Prostate gland (tissue), 2 donors: ENCODE data around the gene IDNK. TPM values are rescaled to one million over a fixed set of nuclear protein-coding genes. Genes with fewer than 3 reads are reported as not detected.

Experiments
- DNase-seq: peaks from one replicate; pipeline ENCODE4 v3.0.0-alpha.2; 2019; ENCODE audit warnings: low spot score
- H3K27ac ChIP-seq, 2 donors: fragments of 200-600 bp; sonication (generic); 2 replicates each; pipeline ENCODE4 v1.5.1; 2017 to 2019
- H3K27me3 ChIP-seq: fragments of 200-600 bp; sonication (generic); replicated peaks from 2 replicates; pipeline ENCODE4 v1.5.1; 2019; ENCODE audit not compliant: insufficient read depth
- H3K36me3 ChIP-seq, 2 donors: fragments of 200-600 bp; sonication (generic); 1 replicate in 1 of 2; 2 replicates in 1 of 2; pipeline versions ENCODE4 v1.5.1 to v1.8.1; 2017 to 2019
- H3K4me1 ChIP-seq: fragments of 200-600 bp; sonication (generic); replicated peaks from 2 replicates; pipeline ENCODE4 v1.5.1; 2019
- H3K4me3 ChIP-seq, 2 donors: fragments of 200-600 bp; sonication (generic); 2 replicates each; pipeline ENCODE4 v1.5.1; 2017 to 2019
- H3K9me3 ChIP-seq: fragments of 200-600 bp; sonication (generic); 2 replicates; pipeline ENCODE4 v1.5.1; 2017
- CTCF ChIP-seq, 4 experiments: fragments of 200-600 bp in 2 of 4; fragments of 450-650 bp in 2 of 4; sonication (generic) in 2 of 4; IDR thresholded peaks; 1 replicate in 3 of 4; 2 replicates in 1 of 4; pipeline ENCODE4 v1.5.1; 2016 to 2019; ENCODE audit warnings: antibody characterized with exemption in 4 of 4, mild to moderate bottlenecking in 2 of 4, moderate library complexity in 2 of 4
- POLR2A ChIP-seq: fragments of 450-650 bp; IDR thresholded peaks from one replicate; pipeline ENCODE4 v1.6.1; 2016; ENCODE audit warnings: antibody characterized with exemption, mild to moderate bottlenecking
- POLR2AphosphoS5 ChIP-seq: sonication (generic); formaldehyde crosslinking; IDR thresholded peaks from one replicate; pipeline ENCODE4 v1.6.1; 2017; ENCODE audit warnings: antibody characterized with exemption
- WGBS: methylation state at CpG from one replicate; pipeline ENCODE4 v1.1.5; 2018; 5-methylcytosine and 5-hydroxymethylcytosine counted together
- intact Hi-C: fragments of 100-400 bp; cut with DNase I; formaldehyde crosslinking; loops from one replicate; pipeline ENCODE4 v1.14.2; 2022
- total RNA-seq, 2 donors: library from RNA; depleted of rRNA; stranded (reverse); fragments of >200 nt; gene quantifications; one replicate each; pipeline ENCODE4 v1.1.0, GENCODE V29; 2016

IDNK gene
- total RNA-seq, 2 donors from 2014 or later = 8.4 to 11.1 TPM

DNA sequence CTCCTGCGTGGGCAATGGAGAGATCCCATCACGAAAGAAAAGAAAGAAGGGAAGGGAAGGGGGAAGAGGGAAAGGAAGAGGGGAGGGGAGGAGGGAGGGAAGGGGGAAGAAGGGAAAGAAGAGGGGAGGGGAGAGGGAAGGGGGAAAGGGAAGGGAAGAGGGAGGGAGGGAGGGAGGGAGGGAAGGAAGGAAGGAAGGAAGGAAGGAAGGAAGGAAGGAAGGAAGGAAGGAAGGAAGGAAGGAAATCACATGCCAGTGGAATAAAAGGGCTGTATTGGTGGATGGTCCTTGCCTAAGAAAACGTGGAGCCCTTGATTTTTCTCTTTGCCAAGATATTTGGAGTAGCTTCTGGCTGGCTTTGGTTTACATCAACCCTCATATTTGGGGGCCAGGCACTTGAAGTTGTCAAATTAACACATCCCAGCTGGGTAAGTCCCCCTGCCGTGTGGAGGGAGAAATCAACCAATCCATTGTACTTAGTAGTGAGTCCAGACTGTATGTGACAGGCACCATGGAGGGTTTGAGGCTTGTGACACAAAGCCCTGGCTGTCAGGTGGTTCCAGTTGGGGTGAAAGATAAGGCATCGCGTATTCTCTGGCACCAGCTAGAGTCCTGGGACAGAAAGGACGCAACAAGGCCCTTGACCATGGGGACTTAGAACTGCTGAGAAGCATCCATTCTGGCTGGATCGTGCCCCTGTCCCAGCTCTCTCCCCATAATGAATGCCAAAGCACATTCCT, 23.7 kb downstream of the IDNK start:
- intact Hi-C loops = loop anchor here (10.0 kb wide), 1 partner anchor 312 kb away; no protein-coding TSS in a partner anchor

GRCh38 chr9:83649080-83649479, 26.1 kb downstream of the IDNK start:
- no peak overlapping the region for H3K4me3 ChIP-seq
- TF ChIP-seq POLR2AphosphoS5 (no peak), CTCF (IDR thresholded peaks at IDR 0.05) (peak; percentile 46 to 69 (median 63)), POLR2A (no peak)
- 49% methylated on average over 8 of the region's 8 CpGs for WGBS
- H3K36me3 ChIP-seq = no peaks in the 10 kb centered on the region
- no peaks in the 10 kb centered on the region for H3K4me1 ChIP-seq
- no peaks in the 10 kb centered on the region for H3K9me3 ChIP-seq
- DNase-seq = peak; percentile 49
- H3K27ac ChIP-seq = no peak overlapping the region
- intact Hi-C loops = loop anchor here (10.0 kb wide), 1 partner anchor 314 kb away; no protein-coding TSS in a partner anchor
- H3K27me3 ChIP-seq = no peaks in the 10 kb centered on the region

More for the DNA sequence above, 23.7 kb downstream of the IDNK start:
- 80% methylated on average over 8 of the region's 8 CpGs for WGBS
- no peak overlapping the region for H3K4me3 ChIP-seq
- no peaks in the 10 kb centered on the region for H3K27me3 ChIP-seq
- no peak for TF ChIP-seq POLR2A
- TF ChIP-seq CTCF (IDR thresholded peaks at IDR 0.05) = no peak
- no peak for TF ChIP-seq POLR2AphosphoS5
- no peaks in the 10 kb centered on the region for H3K4me1 ChIP-seq
- H3K36me3 ChIP-seq = no peaks in the 10 kb centered on the region
- no peak overlapping the region for H3K27ac ChIP-seq
- no peaks in the 10 kb centered on the region for H3K9me3 ChIP-seq
- DNase-seq = no peak

GRCh38 chr9:83649515-83649914, 26.6 kb downstream of the IDNK start:
- DNase-seq = no peak
- Histone ChIP-seq H3K27ac (no peak overlapping the region), H3K27me3 (no peaks in the 10 kb centered on the region), H3K36me3 (no peaks in the 10 kb centered on the region), H3K9me3 (no peaks in the 10 kb centered on the region), H3K4me1 (no peaks in the 10 kb centered on the region), H3K4me3 (no peak overlapping the region)
- 75% methylated on average over 4 of the region's 4 CpGs for WGBS
- TF ChIP-seq CTCF (IDR thresholded peaks at IDR 0.05) (no peak), POLR2AphosphoS5 (no peak), POLR2A (no peak)
- intact Hi-C loops = loop anchor here (10.0 kb wide), 1 partner anchor 315 kb away; no protein-coding TSS in a partner anchor

- Histone ChIP-seq H3K4me1 (no peaks in the 10 kb centered on the region), H3K27me3 (no peaks in the 10 kb centered on the region), H3K4me3 (no peak overlapping the region), H3K36me3 (no peaks in the 10 kb centered on the region), H3K9me3 (no peaks in the 10 kb centered on the region), H3K27ac (no peak overlapping the region)
- TF ChIP-seq CTCF (IDR thresholded peaks at IDR 0.05) = no peak
- TF ChIP-seq POLR2AphosphoS5 = no peak
- no peak for TF ChIP-seq POLR2A
- no peak for DNase-seq
- 92% methylated on average over 2 of the region's 2 CpGs for WGBS
- intact Hi-C loops = no loop called here
These were observed 28.6 kb downstream of the IDNK start for GRCh38 chr9:83651558-83651957.

- no peaks in the 10 kb centered on the region for H3K4me1 ChIP-seq
- H3K27me3 ChIP-seq = no peaks in the 10 kb centered on the region
- TF ChIP-seq CTCF (IDR thresholded peaks at IDR 0.05) (no peak), POLR2A (no peak), POLR2AphosphoS5 (no peak)
- H3K27ac ChIP-seq = no peak overlapping the region
- no peak for DNase-seq
- no peaks in the 10 kb centered on the region for H3K9me3 ChIP-seq
- no peak overlapping the region for H3K4me3 ChIP-seq
- intact Hi-C loops = no loop called here
- WGBS = 91% methylated on average over 1 of the region's 1 CpG
- H3K36me3 ChIP-seq = no peaks in the 10 kb centered on the region
These were observed 29.5 kb downstream of the IDNK start for GRCh38 chr9:83652433-83652832.
